KOPT-K1 (cell line): ENCODE results near the gene VPS4A.

Experiments
- H3K27ac ChIP-seq: fragments of 200-600 bp; sonication (generic); 2 replicates; pipeline ENCODE4 v1.5.1; 2016; ENCODE audit warnings: antibody characterized with exemption, mild to moderate bottlenecking, low read depth, low read length; ENCODE audit not compliant: poor library complexity, severe bottlenecking
- H3K36me3 ChIP-seq: fragments of 200-600 bp; sonication (generic); 2 replicates; pipeline ENCODE4 v1.5.1; 2017; ENCODE audit warnings: antibody characterized with exemption, mild to moderate bottlenecking, low read length, moderate library complexity; ENCODE audit not compliant: insufficient read depth
- H3K9me3 ChIP-seq: fragments of 200-600 bp; sonication (generic); 2 replicates; pipeline ENCODE4 v1.5.1; 2017; ENCODE audit warnings: antibody characterized with exemption, low read length, mild to moderate bottlenecking; ENCODE audit not compliant: insufficient read depth, poor library complexity, severe bottlenecking

The VPS4A gene

GRCh38 chr16:69329369-69330285 lies 18.5 kb downstream of the VPS4A start:
- H3K9me3 ChIP-seq: no peaks in the 10 kb centered on the region
- H3K27ac ChIP-seq: peak overlapping the region; percentile 85
- H3K36me3 ChIP-seq: peaks cover 77% of the 10 kb centered on the region

GRCh38 chr16:69330286-69331109 lies 19.3 kb downstream of the VPS4A start, which contains the start of gene PDF:
Gene PDF (minus strand): TSS chr16:69330588. CDS start chr16:69330570, 18 bp downstream.
- H3K27ac ChIP-seq: peak within 1 kb of the TSS; percentile 85
- H3K36me3 ChIP-seq: peaks cover 77% of the 10 kb centered on the region
- no peaks in the 10 kb centered on the region for H3K9me3 ChIP-seq

GRCh38 chr16:69334696-69335095 lies 23.5 kb downstream of the VPS4A start:
- Histone ChIP-seq H3K9me3 (no peaks in the 10 kb centered on the region), H3K27ac (no peak overlapping the region)

GRCh38 chr16:69338557-69339288 lies 27.6 kb downstream of the VPS4A start:
- H3K36me3 ChIP-seq: peaks cover 62% of the 10 kb centered on the region
- H3K27ac ChIP-seq: peak overlapping the region; percentile 80
- H3K9me3 ChIP-seq: no peaks in the 10 kb centered on the region

More at GRCh38 chr16:69334696-69335095, 23.5 kb downstream of the VPS4A start:
- H3K36me3 ChIP-seq: peaks cover 52% of the 10 kb centered on the region

GRCh38 chr16:69339289-69340094 lies 28.3 kb downstream of the VPS4A start, which contains the start of the genes COG8 and NIP7:
Gene COG8 (minus strand): TSS chr16:69339564. CDS start chr16:69339552, 12 bp downstream.
Gene NIP7 (plus strand): TSS chr16:69339772. CDS start chr16:69339830, 58 bp downstream.
- peaks cover 62% of the 10 kb centered on the region for H3K36me3 ChIP-seq
- H3K27ac ChIP-seq: peak within 1 kb of the TSS; percentile 80
- no peaks in the 10 kb centered on the region for H3K9me3 ChIP-seq

- Histone ChIP-seq H3K36me3 (peaks cover 60% of the 10 kb centered on the region), H3K27ac (peak overlapping the region; percentile 80), H3K9me3 (no peaks in the 10 kb centered on the region)
Observed at GRCh38 chr16:69340095-69340644, 29.0 kb downstream of the VPS4A start.

GRCh38 chr16:69344171-69344570 lies 33.0 kb downstream of the VPS4A start:
- Histone ChIP-seq H3K9me3 (no peaks in the 10 kb centered on the region), H3K27ac (no peak overlapping the region), H3K36me3 (peaks cover 55% of the 10 kb centered on the region)

GRCh38 chr16:69345923-69346322 lies 34.8 kb downstream of the VPS4A start:
- Histone ChIP-seq H3K27ac (no peak overlapping the region), H3K36me3 (peaks cover 65% of the 10 kb centered on the region), H3K9me3 (no peaks in the 10 kb centered on the region)

GRCh38 chr16:69346683-69347082 lies 35.5 kb downstream of the VPS4A start:
- no peak overlapping the region for H3K27ac ChIP-seq
- H3K36me3 ChIP-seq: peaks cover 65% of the 10 kb centered on the region

GRCh38 chr16:69348222-69348621 lies 37.1 kb downstream of the VPS4A start:
- H3K27ac ChIP-seq: no peak overlapping the region
- peaks cover 66% of the 10 kb centered on the region for H3K36me3 ChIP-seq

More at GRCh38 chr16:69346683-69347082, 35.5 kb downstream of the VPS4A start:
- H3K9me3 ChIP-seq: no peaks in the 10 kb centered on the region

GRCh38 chr16:69349536-69349935 lies 38.4 kb downstream of the VPS4A start:
- H3K27ac ChIP-seq: no peak overlapping the region
- H3K36me3 ChIP-seq: peaks cover 56% of the 10 kb centered on the region
- H3K9me3 ChIP-seq: no peaks in the 10 kb centered on the region

More at GRCh38 chr16:69348222-69348621, 37.1 kb downstream of the VPS4A start:
- H3K9me3 ChIP-seq: no peaks in the 10 kb centered on the region

GRCh38 chr16:69350536-69351133 lies 39.5 kb downstream of the VPS4A start:
- Histone ChIP-seq H3K36me3 (peaks cover 58% of the 10 kb centered on the region), H3K27ac (no peak overlapping the region), H3K9me3 (no peaks in the 10 kb centered on the region)

- peaks cover 63% of the 10 kb centered on the region for H3K36me3 ChIP-seq
- H3K27ac ChIP-seq: no peak within 1 kb of the TSS
- no peaks in the 10 kb centered on the region for H3K9me3 ChIP-seq
Observed at GRCh38 chr16:69351309-69352027, 40.3 kb downstream of the VPS4A start, which contains the start of gene TMED6. Gene TMED6 (minus strand): TSS chr16:69351786. CDS start chr16:69351753, 33 bp downstream.
